ENCODE measurements around the gene CFAP68. TPM values are rescaled to one million over a fixed set of nuclear protein-coding genes. Genes with fewer than 3 reads are reported as not detected.

CFAP68 gene
- total and polyA plus RNA-seq, 2 of the 4 experiments (the other 2 are of a cell fraction), result 10.2 to 17.0 TPM

DNA sequence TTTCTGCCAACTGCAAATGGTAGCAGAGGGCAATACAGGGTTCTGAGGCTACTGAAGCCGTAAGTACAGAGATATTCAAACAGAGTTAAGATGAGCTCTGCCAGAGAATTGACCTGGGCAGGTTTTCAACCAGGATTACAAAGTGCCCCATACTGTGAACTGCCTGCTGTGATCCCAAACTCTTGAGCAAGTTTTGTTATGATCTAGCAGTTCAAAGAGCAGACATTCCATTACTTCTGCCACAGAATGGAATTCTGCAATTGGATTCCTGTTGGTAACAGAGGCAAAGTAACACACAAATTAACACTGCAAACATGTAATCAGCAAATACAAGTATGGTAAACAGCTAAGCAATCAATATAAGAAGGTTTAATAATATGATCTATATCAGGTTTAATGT lies 39.2 kb upstream of the CFAP68 start:
- Histone ChIP-seq H3K4me3 (ENCODE audit: insufficient read depth, low read depth, low read length) (no peak overlapping the region), H3K27ac (ENCODE audit: insufficient read depth, low read length) (no peak overlapping the region), H2BK120ac (ENCODE audit: low read depth, low read length) (no peak overlapping the region), H4K8ac (ENCODE audit: low read depth in 2 of 2, low read length in 2 of 2) (no peak overlapping the region), H2AFZ (replicated peaks; ENCODE audit: low read length, poor library complexity) (no peak overlapping the region), H3K27me3 (ENCODE audit: control insufficient read depth, insufficient read depth, low read length) (no peaks in the 10 kb centered on the region), H2AK5ac (ENCODE audit: low read depth, low read length) (no peak overlapping the region), H3K9ac (ENCODE audit: low read depth, low read length) (no peak overlapping the region), H3K36me3 (ENCODE audit: control insufficient read depth, insufficient read depth, low read length) (peaks cover 8% of the 10 kb centered on the region), H3K79me1 (ENCODE audit: low read depth in 1 of 2, low read length in 2 of 2) (no peaks in the 10 kb centered on the region), H3K9me3 (ENCODE audit: control insufficient read depth, insufficient read depth, low read length) (no peaks in the 10 kb centered on the region), H4K20me1 (ENCODE audit: insufficient read depth, low read length) (no peaks in the 10 kb centered on the region), H2BK15ac (ENCODE audit: low read depth, low read length) (no peak overlapping the region), H2AK9ac (replicated peaks; ENCODE audit: low read depth, low read length, poor library complexity) (no peak overlapping the region), H3K18ac (ENCODE audit: low read depth, low read length) (no peak overlapping the region), H2BK20ac (ENCODE audit: low read depth, low read length) (no peak overlapping the region), H2BK5ac (ENCODE audit: low read depth, low read length, poor library complexity, severe bottlenecking) (no peak overlapping the region), H4K5ac (ENCODE audit: low read depth, low read length) (no peak overlapping the region), H3K4me2 (ENCODE audit: low read depth, low read length) (no peak overlapping the region), H3K23ac (ENCODE audit: low read depth, low read length) (no peak overlapping the region), H3K14ac (replicated peaks; ENCODE audit: low read depth, low read length) (no peak overlapping the region), H3K56ac (ENCODE audit: extremely low read depth, insufficient read depth, low read length) (no peak overlapping the region), H3K4me1 (ENCODE audit: control insufficient read depth, insufficient read depth, low read length) (peaks cover 4% of the 10 kb centered on the region; the same call in 1 of the 2 replicates), H3K9me1 (ENCODE audit: insufficient read depth, low read length) (no peaks in the 10 kb centered on the region), H3K4ac (ENCODE audit: low read depth, low read length) (no peak overlapping the region), H4K91ac (ENCODE audit: insufficient read depth, low read depth, low read length) (no peak overlapping the region)
- in situ Hi-C loops (cut with MboI; ENCODE audit: low sequenced_read_pairs), result loop anchor here (5.0 kb wide), 2 partner anchors 253 to 388 kb away; no protein-coding TSS in a partner anchor
- no peak for DNase-seq
- TF ChIP-seq CHD1 (IDR thresholded peaks at IDR 0.05; ENCODE audit: low read depth, low read length), result no peak
- no peak for TF ChIP-seq RFX5 (IDR thresholded peaks at IDR 0.05; ENCODE audit: low read depth, low read length)
- TF ChIP-seq FOS (IDR thresholded peaks at IDR 0.05; ENCODE audit: low read depth, low read length), result no peak
- TF ChIP-seq NFE2L2 (IDR thresholded peaks at IDR 0.05; ENCODE audit: low read depth, low read length), result no peak
- TF ChIP-seq, protein P1, sequence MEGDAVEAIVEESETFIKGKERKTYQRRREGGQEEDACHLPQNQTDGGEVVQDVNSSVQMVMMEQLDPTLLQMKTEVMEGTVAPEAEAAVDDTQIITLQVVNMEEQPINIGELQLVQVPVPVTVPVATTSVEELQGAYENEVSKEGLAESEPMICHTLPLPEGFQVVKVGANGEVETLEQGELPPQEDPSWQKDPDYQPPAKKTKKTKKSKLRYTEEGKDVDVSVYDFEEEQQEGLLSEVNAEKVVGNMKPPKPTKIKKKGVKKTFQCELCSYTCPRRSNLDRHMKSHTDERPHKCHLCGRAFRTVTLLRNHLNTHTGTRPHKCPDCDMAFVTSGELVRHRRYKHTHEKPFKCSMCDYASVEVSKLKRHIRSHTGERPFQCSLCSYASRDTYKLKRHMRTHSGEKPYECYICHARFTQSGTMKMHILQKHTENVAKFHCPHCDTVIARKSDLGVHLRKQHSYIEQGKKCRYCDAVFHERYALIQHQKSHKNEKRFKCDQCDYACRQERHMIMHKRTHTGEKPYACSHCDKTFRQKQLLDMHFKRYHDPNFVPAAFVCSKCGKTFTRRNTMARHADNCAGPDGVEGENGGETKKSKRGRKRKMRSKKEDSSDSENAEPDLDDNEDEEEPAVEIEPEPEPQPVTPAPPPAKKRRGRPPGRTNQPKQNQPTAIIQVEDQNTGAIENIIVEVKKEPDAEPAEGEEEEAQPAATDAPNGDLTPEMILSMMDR (conservative IDR thresholded peaks at IDR 0.05; ENCODE audit: low read depth, low read length), result no peak
- no peak for TF ChIP-seq MAFK (IDR thresholded peaks at IDR 0.05; ENCODE audit: low read depth, low read length)
- TF ChIP-seq RCOR1 (IDR thresholded peaks at IDR 0.05; ENCODE audit: insufficient replicate concordance, low read length), result no peak
- TF ChIP-seq POLR2A (IDR thresholded peaks at IDR 0.05; ENCODE audit: low read depth, low read length), result no peak
- TF ChIP-seq CEBPB (IDR thresholded peaks at IDR 0.05; ENCODE audit: low read depth, low read length), result no peak
- TF ChIP-seq RAD21 (IDR thresholded peaks at IDR 0.05; ENCODE audit: low read length), result no peak
- TF ChIP-seq, protein P2, sequence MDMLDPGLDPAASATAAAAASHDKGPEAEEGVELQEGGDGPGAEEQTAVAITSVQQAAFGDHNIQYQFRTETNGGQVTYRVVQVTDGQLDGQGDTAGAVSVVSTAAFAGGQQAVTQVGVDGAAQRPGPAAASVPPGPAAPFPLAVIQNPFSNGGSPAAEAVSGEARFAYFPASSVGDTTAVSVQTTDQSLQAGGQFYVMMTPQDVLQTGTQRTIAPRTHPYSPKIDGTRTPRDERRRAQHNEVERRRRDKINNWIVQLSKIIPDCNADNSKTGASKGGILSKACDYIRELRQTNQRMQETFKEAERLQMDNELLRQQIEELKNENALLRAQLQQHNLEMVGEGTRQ (IDR thresholded peaks at IDR 0.05; ENCODE audit: low read depth, low read length), result no peak
- no peak for TF ChIP-seq MXI1 (IDR thresholded peaks at IDR 0.05; ENCODE audit: borderline replicate concordance, low read depth, low read length)
- TF ChIP-seq, protein P3, sequence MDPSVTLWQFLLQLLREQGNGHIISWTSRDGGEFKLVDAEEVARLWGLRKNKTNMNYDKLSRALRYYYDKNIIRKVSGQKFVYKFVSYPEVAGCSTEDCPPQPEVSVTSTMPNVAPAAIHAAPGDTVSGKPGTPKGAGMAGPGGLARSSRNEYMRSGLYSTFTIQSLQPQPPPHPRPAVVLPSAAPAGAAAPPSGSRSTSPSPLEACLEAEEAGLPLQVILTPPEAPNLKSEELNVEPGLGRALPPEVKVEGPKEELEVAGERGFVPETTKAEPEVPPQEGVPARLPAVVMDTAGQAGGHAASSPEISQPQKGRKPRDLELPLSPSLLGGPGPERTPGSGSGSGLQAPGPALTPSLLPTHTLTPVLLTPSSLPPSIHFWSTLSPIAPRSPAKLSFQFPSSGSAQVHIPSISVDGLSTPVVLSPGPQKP (IDR thresholded peaks at IDR 0.05; ENCODE audit: borderline replicate concordance, low read depth, low read length), result no peak
- TF ChIP-seq SMC3 (IDR thresholded peaks at IDR 0.05; ENCODE audit: low read depth, low read length), result no peak
- no peak for TF ChIP-seq MAZ (IDR thresholded peaks at IDR 0.05; ENCODE audit: borderline replicate concordance, low read depth, low read length)
- ATAC-seq (ENCODE audit: low read depth), result peak; percentile 33; the same call in 1 of the 2 replicates
- POLR2A ChIA-PET (ENCODE audit: unreplicated experiment), result no interaction called here
- BruUV-seq (replicated peaks), result no TSS peak
- intact Hi-C loops (cut with micrococcal nuclease), result loop anchor here (5.0 kb wide), 2 partner anchors 48 to 253 kb away; no protein-coding TSS in a partner anchor
- dilution Hi-C loops (cut with HindIII; ENCODE audit: low sequenced_read_pairs, unreplicated experiment), result no loop called here
- CTCF ChIA-PET, result interaction anchor here (1.0 kb wide), 1 partner anchor 21 kb away, joined by 3 read pairs; no protein-coding TSS in a partner anchor
- WGBS, 2 experiments (ENCODE audit: extremely low coverage in 2 of 2, insufficient read length in 1 of 2), result 100% methylated on average over 1 of the region's 1 CpG; no CpG with 5 or more reads in 1 of the 2 experiments

Measured in IMR-90 (cell line).